Adipocyte (in vitro differentiated cells): ENCODE results near the gene BCO1.
A peak's percentile ranks its signal among the peaks of the same experiment; 100 is the strongest.

ENCODE experiments used
- DNase-seq: peaks from one replicate; pipeline ENCODE4 v3.0.0-alpha.2; 2015; ENCODE audit warnings: low read depth
- H3K27me3 ChIP-seq: replicated peaks from 2 replicates; pipeline ENCODE4 v1.7.0; 2013; ENCODE audit warnings: mild to moderate bottlenecking, low read length, moderate library complexity; ENCODE audit not compliant: control insufficient read depth, insufficient read depth
- H3K36me3 ChIP-seq: 2 replicates; pipeline ENCODE4 v1.7.0; 2013; ENCODE audit warnings: low read length, mild to moderate bottlenecking, moderate library complexity; ENCODE audit not compliant: control insufficient read depth, insufficient read depth, severe bottlenecking
- H3K4me1 ChIP-seq: 2 replicates; pipeline ENCODE4 v1.7.0; 2013; ENCODE audit warnings: mild to moderate bottlenecking, low read length, moderate library complexity; ENCODE audit not compliant: control insufficient read depth, insufficient read depth
- H3K4me3 ChIP-seq: 2 replicates; pipeline ENCODE4 v1.7.0; 2013; ENCODE audit warnings: mild to moderate bottlenecking, low read length, moderate library complexity
- H3K9ac ChIP-seq: 2 replicates; pipeline ENCODE4 v1.7.0; 2013; ENCODE audit warnings: mild to moderate bottlenecking, low read length, moderate library complexity
- H3K9me3 ChIP-seq: 2 replicates; pipeline ENCODE4 v1.7.0; 2013; ENCODE audit warnings: mild to moderate bottlenecking, low read length, moderate library complexity; ENCODE audit not compliant: control insufficient read depth

Gene BCO1

GRCh38 chr16:81238296-81239011 lies at the start of gene BCO1:
BCO1 (plus strand) TSS chr16:81238689; CDS start chr16:81238909, 220 bp downstream.
- Histone ChIP-seq H3K4me3 (peak within 1 kb of the TSS; percentile 65), H3K27me3 (peaks cover 6% of the 10 kb centered on the region), H3K9ac (peak within 1 kb of the TSS; percentile 60), H3K36me3 (no peaks in the 10 kb centered on the region), H3K4me1 (no peaks in the 10 kb centered on the region), H3K9me3 (no peaks in the 10 kb centered on the region)
- peak; percentile 77 for DNase-seq

DNA sequence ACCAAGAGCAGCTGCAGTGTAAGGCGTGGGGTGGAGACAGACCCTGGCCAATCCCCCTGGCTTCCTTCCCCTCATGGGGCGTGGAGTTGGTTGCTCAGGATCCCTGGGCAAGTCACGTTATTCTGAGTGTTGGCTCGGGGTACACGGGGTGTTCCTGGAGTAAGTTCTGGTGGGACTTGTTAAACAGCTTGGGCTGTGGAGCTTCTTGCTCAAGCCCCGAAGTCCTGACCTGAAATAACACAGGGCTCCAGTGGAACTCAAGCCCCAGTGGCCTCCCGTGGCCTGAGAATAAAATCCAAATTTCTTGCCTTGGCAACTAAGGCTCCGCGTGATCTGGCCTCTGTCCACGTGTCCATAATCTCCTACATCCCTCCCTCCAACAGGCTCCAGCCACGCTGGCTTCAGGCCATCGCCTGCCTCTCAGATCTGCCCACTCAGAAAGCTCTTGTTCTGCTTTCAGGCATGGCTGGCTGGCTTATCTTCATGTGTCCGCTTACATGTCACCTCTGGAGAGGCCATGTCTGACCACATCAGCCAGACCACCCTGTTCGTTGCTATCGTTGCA lies 49.3 kb upstream of the BCO1 start:
- no peaks in the 10 kb centered on the region for H3K9me3 ChIP-seq
- peak overlapping the region; percentile 73 for H3K4me3 ChIP-seq
- H3K27me3 ChIP-seq, result peaks cover 5% of the 10 kb centered on the region
- H3K36me3 ChIP-seq, result no peaks in the 10 kb centered on the region
- H3K4me1 ChIP-seq, result peaks cover 37% of the 10 kb centered on the region
- peak overlapping the region; percentile 78 for H3K9ac ChIP-seq
- DNase-seq, result peak; percentile 18

GRCh38 chr16:81190667-81191066 lies 47.8 kb upstream of the BCO1 start:
- H3K36me3 ChIP-seq, result no peaks in the 10 kb centered on the region
- no peak overlapping the region for H3K4me3 ChIP-seq
- peaks cover 37% of the 10 kb centered on the region for H3K4me1 ChIP-seq
- peaks cover 11% of the 10 kb centered on the region for H3K27me3 ChIP-seq
- peak overlapping the region; percentile 67 for H3K9ac ChIP-seq
- peak; percentile 65 for DNase-seq
- no peaks in the 10 kb centered on the region for H3K9me3 ChIP-seq

DNA sequence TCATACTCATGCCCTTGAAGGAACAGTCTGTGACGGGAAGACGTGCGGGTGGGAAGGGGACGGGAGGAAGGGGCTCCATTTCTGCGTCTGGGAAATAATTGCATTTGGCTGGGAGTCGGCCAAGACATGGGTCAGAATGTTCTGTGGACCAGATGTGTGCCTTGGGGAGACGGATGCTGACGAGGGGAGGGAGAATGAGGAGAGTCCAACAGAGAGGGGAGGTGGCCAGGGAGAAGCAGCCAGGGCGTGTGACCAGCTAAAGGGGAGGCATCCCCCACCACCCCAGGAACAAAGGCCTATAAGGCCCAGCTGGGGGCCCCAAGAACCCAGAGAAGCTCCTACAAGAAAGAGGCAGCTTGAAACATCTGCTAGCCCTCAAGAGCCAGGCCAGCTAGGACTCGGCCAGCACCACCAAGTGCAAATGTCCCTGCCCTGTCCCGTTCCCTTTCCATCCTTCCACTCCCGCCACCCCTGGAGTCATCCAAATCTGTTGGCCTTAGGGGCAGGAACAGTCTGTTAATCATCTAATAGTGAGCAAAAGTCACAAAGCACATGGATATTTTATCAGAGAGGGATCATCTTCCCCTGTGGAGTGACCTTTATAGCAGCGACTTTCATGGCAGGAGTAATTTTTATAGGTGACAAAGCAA lies 42.5 kb upstream of the BCO1 start:
- H3K9ac ChIP-seq, result no peak overlapping the region
- peaks cover 2% of the 10 kb centered on the region for H3K4me1 ChIP-seq
- no peaks in the 10 kb centered on the region for H3K36me3 ChIP-seq
- H3K27me3 ChIP-seq, result peaks cover 17% of the 10 kb centered on the region
- H3K4me3 ChIP-seq, result no peak overlapping the region
- DNase-seq, result no peak
- no peaks in the 10 kb centered on the region for H3K9me3 ChIP-seq

- Histone ChIP-seq H3K36me3 (no peaks in the 10 kb centered on the region), H3K9me3 (no peaks in the 10 kb centered on the region), H3K27me3 (peaks cover 16% of the 10 kb centered on the region), H3K9ac (no peak overlapping the region), H3K4me1 (peaks cover 5% of the 10 kb centered on the region), H3K4me3 (no peak overlapping the region)
- DNase-seq, result no peak
Measured at GRCh38 chr16:81198635-81199034, 39.9 kb upstream of the BCO1 start.

DNA sequence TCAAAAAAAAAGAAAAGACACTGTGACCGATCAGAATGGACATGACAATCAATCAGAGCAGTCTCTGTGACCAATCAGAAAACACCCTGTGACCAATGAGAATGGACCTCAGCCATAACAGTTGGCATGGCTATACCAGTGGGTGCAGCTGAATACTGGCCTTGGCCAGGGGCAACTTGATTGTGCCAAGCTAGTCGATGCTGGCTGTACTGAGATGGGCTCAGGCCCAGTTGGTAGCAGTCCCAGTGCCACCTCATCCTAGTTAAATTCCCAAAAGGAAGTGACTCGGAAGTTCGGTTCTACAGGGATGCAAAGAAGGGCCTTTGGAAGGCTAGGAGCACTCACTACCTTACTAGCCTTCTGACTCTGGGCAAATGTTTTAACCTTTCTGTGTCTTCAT lies 37.2 kb upstream of the BCO1 start:
- no peak for DNase-seq
- Histone ChIP-seq H3K36me3 (no peaks in the 10 kb centered on the region), H3K4me3 (no peak overlapping the region), H3K27me3 (peaks cover 6% of the 10 kb centered on the region), H3K9ac (no peak overlapping the region), H3K9me3 (no peaks in the 10 kb centered on the region), H3K4me1 (peaks cover 5% of the 10 kb centered on the region)

- Histone ChIP-seq H3K4me3 (no peak overlapping the region), H3K36me3 (no peaks in the 10 kb centered on the region), H3K9me3 (no peaks in the 10 kb centered on the region), H3K27me3 (peaks cover 19% of the 10 kb centered on the region), H3K4me1 (peaks cover 5% of the 10 kb centered on the region), H3K9ac (no peak overlapping the region)
- peak; percentile 86 for DNase-seq
Measured at GRCh38 chr16:81204798-81205680, 33.5 kb upstream of the BCO1 start.

GRCh38 chr16:81207076-81207475 lies 31.4 kb upstream of the BCO1 start:
- Histone ChIP-seq H3K27me3 (peaks cover 28% of the 10 kb centered on the region), H3K36me3 (no peaks in the 10 kb centered on the region)
- no peak for DNase-seq

DNA sequence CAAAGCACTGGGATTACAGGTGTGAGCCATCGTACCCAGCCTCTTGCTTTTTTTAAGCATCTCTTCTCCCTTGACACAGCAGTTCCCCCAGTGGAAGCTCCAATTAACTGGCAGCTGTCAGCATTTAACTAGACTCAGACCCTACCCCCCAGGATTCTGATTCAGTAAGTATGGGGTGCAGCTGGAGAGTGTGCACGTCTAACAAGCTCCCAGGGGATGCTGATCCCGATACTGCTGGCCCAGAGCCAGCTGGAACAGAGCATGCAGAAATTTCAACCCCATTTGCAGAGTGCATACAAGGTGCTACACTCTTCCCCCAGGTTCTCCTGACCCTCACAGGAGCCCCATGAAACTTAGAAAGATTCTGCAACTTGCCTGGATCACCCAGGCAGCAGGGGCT lies 27.7 kb upstream of the BCO1 start:
- Histone ChIP-seq H3K9ac (no peak overlapping the region), H3K4me1 (no peaks in the 10 kb centered on the region), H3K36me3 (no peaks in the 10 kb centered on the region), H3K27me3 (peaks cover 36% of the 10 kb centered on the region), H3K4me3 (no peak overlapping the region), H3K9me3 (no peaks in the 10 kb centered on the region)
- DNase-seq, result no peak

More at GRCh38 chr16:81207076-81207475, 31.4 kb upstream of the BCO1 start:
- no peak overlapping the region for H3K9ac ChIP-seq
- H3K4me3 ChIP-seq, result no peak overlapping the region
- no peaks in the 10 kb centered on the region for H3K4me1 ChIP-seq
- H3K9me3 ChIP-seq, result no peaks in the 10 kb centered on the region

DNA sequence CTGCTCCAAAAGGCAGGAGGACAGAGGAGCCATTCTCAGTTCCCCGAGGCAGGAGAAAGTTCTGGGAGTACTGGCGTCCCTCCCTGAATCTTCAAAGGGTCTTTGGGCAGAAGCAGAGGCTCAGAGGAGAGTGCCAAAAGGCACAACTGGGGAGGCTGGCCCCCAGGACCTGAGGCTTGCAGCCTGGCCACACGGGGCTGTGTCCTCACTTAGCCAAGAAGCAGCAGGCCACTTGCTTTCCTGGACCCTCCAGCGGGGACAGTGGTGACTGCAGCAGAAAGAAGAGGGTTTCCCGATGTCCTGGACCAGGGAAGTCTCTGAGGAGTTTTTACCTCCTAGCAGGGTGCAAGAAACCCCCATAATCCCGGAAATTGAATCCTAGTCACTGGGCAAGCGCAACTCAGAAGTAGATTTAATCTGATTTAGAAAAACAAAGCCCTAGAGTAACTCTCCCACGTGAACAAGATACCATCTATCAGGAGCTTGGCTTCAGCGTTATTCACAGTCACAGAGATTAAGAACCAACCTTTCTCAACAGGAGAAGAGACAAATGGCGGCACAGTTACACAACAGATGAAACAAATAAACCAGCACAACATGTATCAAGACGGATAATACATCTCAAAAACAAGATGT lies 25.5 kb upstream of the BCO1 start:
- peaks cover 29% of the 10 kb centered on the region for H3K27me3 ChIP-seq
- H3K4me1 ChIP-seq, result no peaks in the 10 kb centered on the region
- no peak for DNase-seq
- H3K36me3 ChIP-seq, result no peaks in the 10 kb centered on the region
- H3K4me3 ChIP-seq, result no peak overlapping the region
- H3K9ac ChIP-seq, result no peak overlapping the region
- H3K9me3 ChIP-seq, result no peaks in the 10 kb centered on the region
